PFSK-1 (cell line): ENCODE measurements around the gene DDX24. TPM values are rescaled to one million over a fixed set of nuclear protein-coding genes. Genes with fewer than 3 reads are reported as not detected.
A peak's percentile ranks its signal among the peaks of the same experiment; 100 is the strongest.

Experiments used
- FOXP2 ChIP-seq: optimal IDR thresholded peaks from 2 replicates; pipeline ENCODE3; 2011; ENCODE audit warnings: borderline replicate concordance, control low read depth, inconsistent platforms; ENCODE audit not compliant: insufficient read depth; ENCODE audit errors: extremely low read length, extremely low read depth
- POLR2AphosphoS5 ChIP-seq: IDR thresholded peaks from 2 replicates; pipeline ENCODE4 v1.6.1; 2012; ENCODE audit warnings: low read depth, mild to moderate bottlenecking, control low read depth, low read length, moderate library complexity
- REST ChIP-seq, 2 experiments: IDR thresholded peaks; 2 replicates each; pipeline versions ENCODE4 v1.6.1 to v1.8.0; 2011 to 2012; ENCODE audit warnings: low read depth in 2 of 2, low read length in 2 of 2, control low read depth in 1 of 2, inconsistent platforms in 1 of 2, mild to moderate bottlenecking in 1 of 2, moderate library complexity in 1 of 2; ENCODE audit not compliant: insufficient read depth in 1 of 2
- SIN3A ChIP-seq: IDR thresholded peaks from 2 replicates; pipeline ENCODE4 v1.6.1; 2012; ENCODE audit warnings: mild to moderate bottlenecking, low read length, moderate library complexity, borderline replicate concordance; ENCODE audit not compliant: insufficient read depth
- TAF1 ChIP-seq: IDR thresholded peaks from 2 replicates; pipeline ENCODE4 v1.6.1; 2012; ENCODE audit warnings: low read length, control low read depth, borderline replicate concordance; ENCODE audit not compliant: insufficient read depth
- polyA plus RNA-seq: library from polyadenylated mRNA; unstranded; fragments of >200 nt; gene quantifications from one replicate; pipeline ENCODE4 v1.2.1, GENCODE V29; 2012; ENCODE audit warnings: low read depth, missing spikeins; ENCODE audit not compliant: insufficient read length

DDX24 gene
- polyA plus RNA-seq, result 45.8 TPM

- TF ChIP-seq TAF1 (no peak), REST (IDR thresholded peaks at IDR 0.05; ENCODE audit: insufficient read depth in 1 of 2, low read depth in 2 of 2, low read length in 2 of 2) (no peak), SIN3A (no peak), FOXP2 (peak; percentile 50), POLR2AphosphoS5 (peak; percentile 65)
These were observed at the start of gene DDX24, which contains the start of gene IFI27L1 for GRCh38 chr14:94080621-94081385. Gene DDX24 (minus strand): TSS chr14:94081202. CDS start chr14:94079742, 1,460 bp downstream. Gene IFI27L1 (plus strand): TSS chr14:94081310. CDS start chr14:94096938, 15,628 bp downstream.

- TF ChIP-seq SIN3A, result no peak
- TF ChIP-seq TAF1, result no peak
- TF ChIP-seq POLR2AphosphoS5, result no peak
- no peak for TF ChIP-seq FOXP2
- no peak for TF ChIP-seq REST (IDR thresholded peaks at IDR 0.05; ENCODE audit: insufficient read depth in 1 of 2, low read depth in 2 of 2, low read length in 2 of 2)
These were observed 48.9 kb upstream of the DDX24 start for GRCh38 chr14:94129758-94130414.

- no peak for TF ChIP-seq POLR2AphosphoS5
- TF ChIP-seq FOXP2, result no peak
- TF ChIP-seq REST (IDR thresholded peaks at IDR 0.05; ENCODE audit: insufficient read depth in 1 of 2, low read depth in 2 of 2, low read length in 2 of 2), result no peak
- TF ChIP-seq SIN3A, result no peak
- TF ChIP-seq TAF1, result no peak
These were observed 48.2 kb upstream of the DDX24 start, which contains the start of gene IFI27L2 for GRCh38 chr14:94129111-94129757. Gene IFI27L2 (minus strand): TSS chr14:94129604. CDS start chr14:94129564, 40 bp downstream.

GRCh38 chr14:94128216-94128839 is 47.3 kb upstream of the DDX24 start:
- TF ChIP-seq TAF1 (no peak), FOXP2 (no peak), SIN3A (no peak), POLR2AphosphoS5 (no peak), REST (IDR thresholded peaks at IDR 0.05; ENCODE audit: insufficient read depth in 1 of 2, low read depth in 2 of 2, low read length in 2 of 2) (no peak)
